ENCODE results near the gene KRTCAP2.
"Not testable (repeated sequence)": the region's sequence is repeated elsewhere in the genome, so short reads cannot be mapped to it uniquely, and the experiment has no call there.

Gene KRTCAP2

DNA sequence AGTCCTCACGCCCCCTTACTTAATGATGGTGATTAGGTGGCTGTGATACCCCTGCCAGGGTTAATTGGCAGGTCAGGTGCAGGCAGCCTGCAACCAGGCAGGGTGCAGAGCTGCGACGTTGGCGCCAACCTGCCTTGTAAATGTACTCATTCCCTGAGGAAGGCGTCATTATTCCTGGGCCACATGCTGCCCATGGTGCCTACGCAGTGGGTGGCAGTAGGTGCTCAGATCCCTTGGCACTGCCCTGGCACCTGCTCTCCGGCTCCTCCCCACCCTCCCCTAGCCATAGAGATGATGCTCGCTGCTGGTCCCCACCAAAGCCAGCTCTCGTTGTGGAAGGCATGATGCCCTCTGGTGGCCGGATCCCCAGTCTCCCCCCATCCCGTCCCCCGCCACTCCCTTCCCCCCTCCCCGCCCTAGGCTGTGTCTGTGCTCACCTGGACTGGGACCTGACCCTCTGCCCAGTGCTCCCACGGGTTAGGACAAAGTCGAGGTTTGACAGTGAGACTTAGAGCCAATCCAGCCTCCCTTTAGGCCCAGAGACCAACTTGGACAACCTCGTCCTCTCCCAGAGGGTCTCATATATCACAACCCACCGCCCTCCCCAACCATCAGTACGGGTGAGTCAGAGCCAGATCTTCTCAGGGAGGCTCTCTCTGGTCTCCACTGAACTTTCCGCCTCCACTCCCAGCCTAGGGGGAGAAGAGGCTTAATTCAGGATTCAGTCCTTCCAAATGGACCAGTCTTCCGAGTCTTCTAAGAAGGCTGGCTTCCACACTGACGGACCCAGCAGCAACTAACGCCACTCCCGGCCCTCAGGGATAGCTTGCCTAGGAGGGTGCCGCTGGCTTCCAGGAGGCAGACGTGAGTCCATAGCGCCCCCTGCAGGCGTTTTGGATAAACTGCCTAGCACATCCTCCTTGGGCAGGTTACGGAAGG lies 5.7 kb downstream of the KRTCAP2 start:
- DNase-seq: peak; percentile 66

DNA sequence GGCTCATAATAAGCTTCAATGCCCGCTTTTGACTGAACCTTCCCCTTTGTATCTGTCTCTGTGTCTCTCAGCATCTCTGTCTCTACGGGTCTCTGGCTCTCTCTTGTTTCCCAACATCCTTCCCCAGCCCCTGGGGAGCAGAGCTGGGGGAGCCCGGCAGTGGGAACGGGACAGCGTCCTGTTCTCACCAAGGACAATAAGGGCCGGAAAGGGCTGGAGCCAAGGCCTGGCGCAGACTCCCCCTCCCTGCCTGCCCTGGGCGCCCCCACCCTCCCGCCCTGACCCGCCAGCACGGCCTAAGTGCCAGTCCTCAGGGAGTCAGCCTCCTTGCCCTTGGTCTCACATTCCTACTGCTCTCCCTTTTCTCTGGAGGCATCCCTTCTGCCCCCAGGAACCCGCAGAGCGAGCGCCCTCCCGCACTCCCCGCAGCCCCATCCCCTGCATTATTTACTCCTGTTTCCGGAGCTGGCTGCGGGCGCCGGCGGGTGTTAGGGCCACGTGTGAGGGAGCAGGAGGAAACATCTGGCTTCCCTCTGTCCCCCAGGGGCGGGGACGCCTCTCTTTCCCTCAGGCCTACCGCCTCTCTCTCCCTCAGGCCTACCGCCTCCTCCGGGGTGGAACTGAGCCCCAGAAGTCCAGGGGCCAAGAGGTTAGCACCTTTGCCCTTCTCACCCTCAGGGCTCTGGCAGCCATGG lies 6.5 kb downstream of the KRTCAP2 start:
- DNase-seq: peak; percentile 86

DNA sequence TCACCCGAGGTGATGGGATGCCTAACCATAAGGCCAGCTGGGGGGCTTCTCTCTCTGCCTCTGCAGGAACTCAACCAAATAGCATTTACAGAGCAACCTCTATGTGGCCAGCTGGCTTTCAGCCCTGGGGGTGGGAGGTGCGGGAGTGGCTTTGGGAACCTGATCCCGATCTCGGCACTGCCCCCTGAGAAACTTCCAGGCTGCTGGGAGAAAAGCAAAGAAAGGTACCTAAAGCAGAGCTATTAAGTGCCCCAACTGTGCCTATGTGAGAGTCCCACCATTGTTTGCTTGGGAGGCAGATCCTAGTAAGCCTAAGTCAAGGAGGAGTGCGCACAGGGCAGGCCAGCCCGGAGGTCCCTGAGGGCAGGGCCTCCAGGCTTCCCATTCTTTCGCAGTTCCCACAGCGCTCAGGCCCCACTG lies 7.0 kb downstream of the KRTCAP2 start:
- DNase-seq: no peak

DNA sequence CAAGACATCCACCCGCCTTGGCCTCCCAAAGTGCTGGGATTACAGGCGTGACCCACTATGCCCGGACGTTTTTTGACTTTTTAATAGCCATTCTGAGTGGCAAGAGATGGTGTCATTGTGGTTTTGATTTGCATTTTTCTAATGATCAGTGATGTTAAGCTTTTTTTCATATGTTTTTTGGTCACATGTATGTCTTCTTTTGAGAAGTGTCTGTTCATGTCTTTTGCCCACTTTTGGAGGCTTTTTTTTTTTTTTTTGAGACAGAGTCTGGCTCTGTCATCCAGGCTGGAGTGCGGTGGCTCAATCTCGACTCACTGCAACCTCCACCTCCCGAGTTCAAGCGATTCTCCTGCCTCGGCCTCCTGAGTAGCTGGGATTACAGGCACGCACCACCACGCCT lies 8.5 kb downstream of the KRTCAP2 start:
- not testable (repeated sequence) for DNase-seq

DNA sequence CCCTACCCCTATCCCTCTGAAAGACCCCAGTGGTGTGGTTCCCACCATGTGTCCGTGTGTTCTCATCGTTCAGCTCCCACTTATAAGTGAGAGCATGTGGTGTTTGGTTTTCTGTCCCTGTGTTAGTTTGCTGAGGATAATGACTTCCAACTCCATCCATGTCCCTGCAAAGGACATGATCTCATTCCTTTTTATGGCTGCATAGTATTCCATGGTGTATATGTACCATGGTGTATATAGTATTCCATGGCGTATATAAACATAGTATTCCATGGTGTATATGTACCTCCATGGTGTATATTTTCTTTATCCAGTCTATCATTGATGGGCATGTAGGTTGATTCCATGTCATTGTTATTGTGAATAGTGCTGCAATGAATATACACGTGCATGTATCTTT lies 9.3 kb downstream of the KRTCAP2 start:
- DNase-seq: not testable (repeated sequence)

DNA sequence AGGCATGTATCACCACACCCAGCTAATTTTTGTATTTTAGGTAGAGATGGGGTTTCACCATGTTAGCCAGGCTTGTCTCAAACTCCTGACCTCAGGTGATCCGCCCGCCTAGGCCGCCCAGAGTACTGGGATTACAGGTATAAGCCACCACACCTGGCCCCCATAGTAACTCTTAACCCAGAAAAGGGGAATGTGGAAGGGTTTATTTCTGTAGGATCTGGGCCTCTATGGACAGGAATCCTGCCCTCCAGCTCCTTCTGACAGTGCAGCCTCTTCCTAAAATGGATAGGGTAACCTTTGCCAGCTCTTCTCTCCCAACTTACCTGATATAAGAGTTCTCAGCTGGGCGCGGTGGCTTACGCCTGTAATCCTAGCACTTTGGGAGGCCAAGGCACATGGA lies 10.5 kb downstream of the KRTCAP2 start:
- DNase-seq: not testable (repeated sequence)

DNA sequence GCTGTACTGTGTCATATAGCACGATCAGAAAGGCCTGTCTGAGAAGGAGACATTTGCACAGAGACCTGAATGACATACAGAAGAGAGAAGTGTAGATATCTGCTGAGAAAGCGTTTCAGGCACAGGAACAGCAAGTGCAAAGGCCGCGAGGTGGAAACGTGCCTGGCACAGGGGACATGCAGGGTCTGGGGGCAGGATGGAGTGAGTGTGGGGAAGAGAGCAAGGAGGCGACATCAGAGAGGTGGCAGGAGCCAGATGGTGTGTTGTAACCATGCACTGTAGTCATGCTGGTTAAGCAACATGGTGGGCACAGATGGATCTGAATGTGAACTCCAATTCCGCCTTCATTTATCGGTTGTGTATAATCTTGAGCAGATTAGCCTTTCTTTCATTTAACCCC lies 13.0 kb downstream of the KRTCAP2 start:
- DNase-seq: no peak

DNA sequence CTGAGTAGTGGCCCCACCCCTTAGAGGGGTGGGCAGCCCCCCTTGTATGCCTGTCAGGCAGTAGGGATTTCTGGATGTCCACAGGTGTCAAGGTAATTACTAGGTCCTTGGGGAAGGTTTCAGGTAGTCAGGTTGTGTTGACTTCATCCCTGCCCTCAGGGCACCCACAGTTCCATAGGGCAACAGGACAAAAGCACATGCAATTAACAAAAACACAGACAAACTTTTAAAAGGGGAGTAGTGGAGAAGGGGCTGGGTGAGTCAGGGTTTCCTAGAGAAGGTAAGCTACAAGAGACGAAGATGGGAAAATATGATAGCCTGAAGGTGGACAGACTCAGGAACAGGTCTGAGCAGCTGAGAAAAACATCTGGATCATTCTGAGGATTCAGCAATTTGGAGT lies 14.1 kb downstream of the KRTCAP2 start:
- no peak for DNase-seq

DNA sequence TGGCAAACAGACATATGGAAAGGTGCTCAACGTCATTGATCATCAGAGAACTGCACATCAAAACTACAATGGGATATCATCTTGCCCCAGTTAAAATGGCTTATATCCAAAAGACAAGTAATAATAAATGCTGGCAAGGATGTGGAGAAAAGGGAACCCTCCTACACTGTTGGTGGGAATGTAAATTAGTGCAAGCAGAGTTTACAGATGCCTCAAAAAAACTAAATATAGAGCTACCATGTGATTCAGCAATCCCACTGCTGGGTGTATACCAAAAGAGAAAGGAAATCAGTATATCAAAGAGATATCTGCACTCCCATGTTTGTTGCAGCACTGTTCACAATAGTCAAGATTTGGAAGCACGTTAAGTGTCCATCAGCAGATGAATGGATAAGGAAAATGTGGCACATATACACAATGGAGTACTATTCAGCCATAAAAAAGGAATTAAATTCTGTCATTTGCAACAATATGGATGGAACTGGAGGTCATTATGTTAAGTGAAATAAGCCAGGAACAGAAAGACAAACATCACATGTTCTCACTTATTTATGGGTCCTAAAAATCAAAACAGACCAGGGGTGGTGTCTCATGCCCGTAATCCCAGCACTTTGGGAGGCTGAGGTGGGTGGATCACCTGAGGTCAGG lies 17.0 kb downstream of the KRTCAP2 start:
- not testable (repeated sequence) for DNase-seq

DNA sequence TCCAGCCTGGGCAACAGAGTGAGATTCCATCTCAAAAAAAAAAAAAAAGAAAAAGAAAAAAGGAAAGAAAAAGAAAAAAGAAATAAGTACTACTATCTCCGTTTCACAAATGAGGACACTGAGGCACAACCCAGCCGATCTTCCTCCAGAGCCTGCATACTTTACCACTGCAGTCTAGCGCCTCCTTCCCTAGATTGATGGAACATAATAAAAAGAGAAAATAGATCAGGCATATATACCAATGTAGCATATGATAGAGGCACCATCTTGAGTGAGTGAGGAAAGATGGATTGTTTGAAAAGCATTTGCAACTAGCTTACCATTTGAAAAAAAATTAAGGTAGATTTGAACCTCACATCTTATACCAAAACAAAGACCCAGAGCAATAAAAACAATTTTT lies 27.6 kb downstream of the KRTCAP2 start:
- no peak for DNase-seq

DNA sequence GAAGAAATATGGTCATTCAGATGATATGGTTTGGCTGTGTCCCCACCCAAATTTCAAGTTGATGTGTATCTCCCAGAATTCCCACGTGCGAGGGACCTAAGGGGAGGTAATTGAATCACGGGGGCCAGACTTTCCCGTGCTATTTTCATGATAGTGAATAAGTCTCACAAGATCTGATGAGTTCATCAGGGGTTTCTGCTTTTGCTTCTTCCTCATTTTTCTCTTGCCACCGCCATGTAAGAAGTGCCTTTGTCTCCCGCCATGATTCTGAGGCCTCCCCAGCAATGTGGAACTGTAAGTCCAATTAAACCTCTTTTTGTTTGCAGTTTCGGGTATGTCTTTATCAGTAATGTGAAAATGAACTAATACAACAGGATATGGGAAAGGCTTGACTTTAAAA lies 31.4 kb downstream of the KRTCAP2 start:
- DNase-seq: no peak

DNA sequence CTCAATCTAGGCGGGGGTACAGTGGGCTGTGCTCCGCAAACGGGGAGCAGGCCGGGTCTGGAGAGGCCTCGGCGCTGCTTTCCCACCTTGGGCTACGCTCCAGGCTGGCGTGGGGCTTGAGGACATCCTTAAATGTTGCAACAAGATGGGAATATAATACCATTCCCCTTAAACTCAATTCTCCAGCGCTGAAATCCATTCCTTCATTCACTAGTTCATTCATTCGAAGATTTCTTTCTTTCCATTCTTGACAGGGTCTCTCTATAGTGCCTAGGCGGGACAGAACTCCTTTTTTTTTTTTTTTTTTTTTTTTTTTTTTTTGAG lies 32.5 kb downstream of the KRTCAP2 start:
- DNase-seq: no peak

DNA sequence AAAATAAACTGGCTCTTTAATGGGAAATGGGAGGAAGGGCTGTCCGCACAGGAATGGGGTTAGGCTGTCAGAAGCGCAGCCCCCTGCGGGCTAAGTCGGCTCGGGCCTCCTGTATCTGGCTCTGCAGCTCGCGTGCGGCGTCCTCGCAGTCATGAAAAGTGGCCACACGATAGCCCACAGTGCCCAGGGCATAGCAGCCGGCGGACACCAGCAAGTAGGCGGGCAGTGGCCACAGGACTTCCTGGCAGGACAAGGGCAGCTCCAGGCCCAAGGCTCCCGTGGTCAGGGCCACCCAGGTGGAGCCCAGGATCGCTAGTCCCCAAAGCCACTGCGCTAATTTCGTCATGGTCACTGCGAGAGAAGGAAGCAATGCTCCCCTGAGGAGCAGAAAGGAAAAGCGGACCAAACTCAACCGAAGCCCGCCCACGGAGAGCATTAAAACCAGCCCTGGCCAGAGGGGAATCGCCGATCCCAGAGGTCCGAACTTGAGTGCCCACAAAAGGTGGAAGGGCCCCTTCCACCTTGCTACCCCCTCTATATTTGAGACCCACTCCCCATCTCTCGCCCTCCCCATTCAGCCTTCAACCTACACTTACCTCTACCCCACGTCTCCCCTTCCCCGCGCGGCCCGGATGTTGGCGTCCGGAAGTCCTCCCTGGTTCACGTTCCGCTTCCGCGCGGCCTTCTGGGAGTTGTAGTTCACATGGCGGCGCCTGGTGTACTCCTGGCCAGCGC lies 33.0 kb downstream of the KRTCAP2 start, which contains the start of gene DPM3:
Gene DPM3 (minus strand): TSS at position 637 of the 735 bp plus-strand sequence. CDS start 291 bp downstream, at position 346.
- DNase-seq: peak; percentile 45

DNA sequence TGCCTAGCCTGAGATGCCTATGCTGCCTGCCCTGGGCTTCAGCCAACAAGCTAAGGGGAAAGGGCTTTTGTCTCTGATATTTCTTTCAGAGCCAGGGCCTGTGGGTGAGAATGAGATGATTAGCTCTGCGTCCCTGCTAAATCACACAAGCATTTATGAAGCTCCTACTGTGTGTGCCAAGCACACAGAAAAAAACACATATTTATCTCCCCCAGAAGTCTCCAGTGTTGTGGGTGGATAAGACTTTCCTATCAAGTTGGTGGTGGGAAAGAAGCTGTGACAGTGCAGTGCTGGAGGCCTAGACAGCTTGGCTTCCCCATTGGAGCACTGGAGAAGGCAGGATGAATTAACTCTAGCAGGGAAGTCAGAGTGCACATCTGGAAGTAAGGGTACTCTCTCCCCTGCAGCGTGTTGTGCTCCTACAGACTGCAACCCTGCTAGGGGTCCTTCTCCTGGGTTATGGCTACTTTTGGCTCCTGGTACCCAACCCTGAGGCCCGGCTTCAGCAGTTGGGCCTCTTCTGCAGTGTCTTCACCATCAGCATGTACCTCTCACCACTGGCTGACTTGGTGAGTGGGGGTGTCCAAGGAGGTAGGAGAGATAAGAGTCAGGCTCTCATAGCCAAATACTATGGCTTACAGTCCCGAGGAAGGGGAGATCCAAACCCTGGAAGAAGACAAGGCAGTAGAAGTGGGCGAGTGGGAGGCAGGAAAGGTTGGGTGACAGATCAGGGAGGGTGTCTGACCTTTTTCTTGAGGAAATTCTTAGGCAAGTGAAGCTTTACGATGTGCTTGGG lies 35.8 kb downstream of the KRTCAP2 start:
- DNase-seq: no peak

DNA sequence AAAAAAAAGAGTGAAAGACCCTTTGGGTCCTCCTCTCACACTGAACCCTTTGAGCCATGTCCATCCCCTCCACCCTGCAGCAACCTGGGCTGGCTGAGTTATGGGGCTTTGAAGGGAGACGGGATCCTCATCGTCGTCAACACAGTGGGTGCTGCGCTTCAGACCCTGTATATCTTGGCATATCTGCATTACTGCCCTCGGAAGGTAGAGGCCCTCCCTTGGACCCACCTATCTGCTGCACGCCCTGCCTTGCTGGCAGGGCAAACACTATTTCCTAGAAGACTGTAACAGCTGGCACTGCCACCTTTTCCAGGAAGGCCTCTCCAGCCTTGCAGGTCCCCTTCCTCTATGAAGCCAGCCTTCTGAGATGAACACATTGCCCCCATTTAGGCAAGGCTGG lies 36.4 kb downstream of the KRTCAP2 start:
- DNase-seq: peak; percentile 61

DNA sequence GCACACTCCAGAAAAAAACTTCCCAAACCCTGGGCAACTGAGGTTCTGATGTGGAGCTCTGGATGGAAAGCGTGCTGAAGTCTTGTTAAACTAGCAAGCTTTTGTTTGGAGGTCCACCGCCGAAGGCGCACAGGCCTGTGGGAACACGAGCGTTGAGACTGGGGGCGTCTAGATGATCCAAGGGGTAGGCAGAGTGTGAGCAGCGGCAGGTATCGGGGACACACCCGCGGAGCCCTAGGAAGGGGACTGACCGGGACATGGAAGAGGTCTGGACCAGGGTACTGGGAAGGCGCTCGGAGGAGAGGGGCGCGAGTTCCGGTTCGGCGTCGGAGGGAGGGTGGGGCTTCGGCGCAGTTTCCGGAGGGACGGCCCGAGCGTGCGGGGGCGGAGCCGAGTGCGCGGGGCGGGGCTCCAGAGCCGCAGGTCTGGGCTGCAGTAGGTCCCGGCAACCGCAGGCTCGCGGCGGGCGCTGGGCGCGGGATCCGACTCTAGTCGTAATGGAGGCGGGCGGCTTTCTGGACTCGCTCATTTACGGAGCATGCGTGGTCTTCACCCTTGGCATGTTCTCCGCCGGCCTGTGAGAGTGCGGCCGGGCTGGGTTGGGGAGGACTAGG lies 37.6 kb downstream of the KRTCAP2 start, which contains the start of gene SLC50A1:
Gene SLC50A1 (plus strand): TSS at position 438 of the 614 bp plus-strand sequence. CDS start 60 bp downstream, at position 498.
- peak; percentile 80 for DNase-seq

DNA sequence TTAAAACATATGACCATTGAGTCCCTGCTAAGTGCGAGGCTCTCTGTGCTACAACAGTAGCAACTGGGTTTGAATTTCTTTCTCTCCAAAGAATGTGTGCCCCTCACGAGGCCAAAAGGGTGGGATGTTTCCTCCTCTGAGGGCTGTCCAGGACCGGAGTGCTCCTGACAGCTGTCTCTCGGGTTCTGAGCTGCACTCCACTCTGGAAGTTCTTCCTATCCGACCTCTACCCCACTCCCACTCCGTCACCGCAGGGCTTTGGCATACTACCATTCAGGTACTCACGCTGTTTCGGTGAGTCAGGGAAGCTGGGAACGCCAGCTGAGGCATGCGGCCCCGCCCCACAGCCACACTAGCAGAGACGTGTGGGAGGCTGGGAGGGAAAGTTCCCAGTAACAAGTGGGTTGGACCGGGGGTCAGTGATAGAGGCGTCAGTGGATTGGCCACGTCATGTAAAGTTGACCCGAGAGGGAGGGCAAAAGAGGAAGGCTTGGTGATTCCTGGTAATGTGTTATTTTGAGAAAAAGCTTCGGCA lies 38.2 kb downstream of the KRTCAP2 start:
- peak; percentile 47 for DNase-seq

DNA sequence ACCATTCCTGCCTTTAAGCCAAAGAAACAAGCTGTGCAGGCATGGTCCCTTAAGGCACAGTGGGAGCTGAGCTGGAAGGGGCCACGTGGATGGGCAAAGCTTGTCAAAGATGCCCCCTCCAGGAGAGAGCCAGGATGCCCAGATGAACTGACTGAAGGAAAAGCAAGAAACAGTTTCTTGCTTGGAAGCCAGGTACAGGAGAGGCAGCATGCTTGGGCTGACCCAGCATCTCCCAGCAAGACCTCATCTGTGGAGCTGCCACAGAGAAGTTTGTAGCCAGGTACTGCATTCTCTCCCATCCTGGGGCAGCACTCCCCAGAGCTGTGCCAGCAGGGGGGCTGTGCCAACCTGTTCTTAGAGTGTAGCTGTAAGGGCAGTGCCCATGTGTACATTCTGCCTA lies 38.8 kb downstream of the KRTCAP2 start:
- no peak for DNase-seq

DNA sequence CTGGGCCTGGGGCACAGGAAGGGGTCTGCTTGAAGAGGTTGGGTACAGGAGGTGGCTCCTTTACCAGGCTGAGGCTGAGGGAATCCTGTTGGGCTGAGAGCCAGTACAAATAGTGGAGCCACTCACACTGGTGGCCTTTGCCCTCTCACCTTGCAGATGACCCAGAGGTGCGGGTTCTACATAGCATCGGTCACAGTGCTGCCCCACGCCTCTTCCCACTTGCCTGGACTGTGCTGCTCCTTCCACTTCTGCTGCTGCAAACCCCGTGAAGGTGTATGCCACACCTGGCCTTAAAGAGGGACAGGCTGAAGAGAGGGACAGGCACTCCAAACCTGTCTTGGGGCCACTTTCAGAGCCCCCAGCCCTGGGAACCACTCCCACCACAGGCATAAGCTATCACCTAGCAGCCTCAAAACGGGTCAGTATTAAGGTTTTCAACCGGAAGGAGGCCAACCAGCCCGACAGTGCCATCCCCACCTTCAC lies 39.3 kb downstream of the KRTCAP2 start:
- no peak for DNase-seq

DNA sequence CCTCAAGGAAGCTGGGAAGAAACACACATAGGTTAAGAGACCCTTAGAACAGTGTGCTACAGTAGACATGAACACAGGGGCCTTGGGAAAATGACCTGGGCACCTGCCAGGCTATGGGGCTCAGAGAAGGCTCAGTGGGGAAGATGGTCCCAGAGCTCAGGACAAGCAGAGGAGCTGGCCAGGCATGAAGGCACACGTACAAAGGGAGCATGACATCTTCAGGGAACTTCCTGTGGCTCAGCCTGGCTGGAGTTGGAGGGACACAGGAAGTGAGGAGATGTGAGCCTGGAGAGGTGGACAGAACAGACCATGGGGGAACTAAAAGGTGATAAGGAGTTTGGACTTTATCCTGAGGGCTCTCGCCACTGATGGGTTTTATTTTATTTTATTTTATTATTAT lies 41.2 kb downstream of the KRTCAP2 start:
- no peak for DNase-seq

DNA sequence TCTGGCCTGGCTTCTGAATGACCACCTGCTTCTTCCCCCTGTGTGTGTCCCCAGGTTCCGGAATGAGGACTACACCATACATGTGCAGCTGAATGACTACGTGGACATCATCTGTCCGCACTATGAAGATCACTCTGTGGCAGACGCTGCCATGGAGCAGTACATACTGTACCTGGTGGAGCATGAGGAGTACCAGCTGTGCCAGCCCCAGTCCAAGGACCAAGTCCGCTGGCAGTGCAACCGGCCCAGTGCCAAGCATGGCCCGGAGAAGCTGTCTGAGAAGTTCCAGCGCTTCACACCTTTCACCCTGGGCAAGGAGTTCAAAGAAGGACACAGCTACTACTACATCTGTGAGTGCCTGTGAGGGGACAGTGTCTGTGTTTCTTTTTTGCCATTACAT lies 41.8 kb downstream of the KRTCAP2 start:
- DNase-seq: no peak
